ENCODE measurements around the gene CMTM7. TPM values are rescaled to one million over a fixed set of nuclear protein-coding genes. Genes with fewer than 3 reads are reported as not detected.

Gene CMTM7
- total RNA-seq, 2 experiments from 2014 or later = 31.5 to 35.2 TPM

GRCh38 chr3:32450992-32451659 lies 59.5 kb downstream of the CMTM7 start:
- no peak overlapping the region for H3K4me3 ChIP-seq (ENCODE audit: low read length)
- ChIA-PET CTCF (interaction anchor here (1.1 to 1.7 kb wide), 3 partner anchors 12 to 76 kb away, joined by 3 to 8 read pairs (median 3); no protein-coding TSS in a partner anchor), POLR2A (interaction anchor here (0.8 to 1.3 kb wide), 2 partner anchors 13 to 37 kb away, joined by 3 to 4 read pairs; no protein-coding TSS in a partner anchor)
- H3K4me3 Mint-ChIP-seq = no peak overlapping the region
- no peaks in the 10 kb centered on the region for H3K9me3 Mint-ChIP-seq
- peaks cover 58% of the 10 kb centered on the region for H3K4me1 Mint-ChIP-seq (ENCODE audit: low read depth)
- DNase-seq (peak in 1 of 14 experiments; percentile 8), ATAC-seq (ENCODE audit: poor library complexity) (no peak)
- no peaks in the 10 kb centered on the region for H3K27me3 Mint-ChIP-seq
- H3K36me3 Mint-ChIP-seq (ENCODE audit: low read depth) = peaks cover 86% of the 10 kb centered on the region
- peak overlapping the region; percentile 44 for H3K27ac Mint-ChIP-seq
- H3K27ac ChIP-seq (ENCODE audit: low read depth in 1 of 2, low read length in 2 of 2) = no peak overlapping the region
- peaks cover 34% of the 10 kb centered on the region for H3K4me1 ChIP-seq (ENCODE audit: insufficient read depth, low read length)
- no peak for TF ChIP-seq CTCF (IDR thresholded peaks at IDR 0.05)
- H3K9me3 ChIP-seq (ENCODE audit: control insufficient read depth in 1 of 2, insufficient read depth in 1 of 2, low read length in 2 of 2) = no peaks in the 10 kb centered on the region
- peaks cover 60% of the 10 kb centered on the region for H3K36me3 ChIP-seq (ENCODE audit: insufficient read depth, low read length)
- intact Hi-C loops (cut with DNase I, micrococcal nuclease) = no loop called here
- no peaks in the 10 kb centered on the region for H3K27me3 ChIP-seq (ENCODE audit: control insufficient read depth in 1 of 2, insufficient read depth in 2 of 2, low read length in 2 of 2)

- DNase-seq = peak in 1 of 14 experiments; percentile 4
- Mint-ChIP-seq H3K36me3 (ENCODE audit: low read depth) (peaks cover 79% of the 10 kb centered on the region), H3K4me3 (no peak overlapping the region), H3K27me3 (no peaks in the 10 kb centered on the region), H3K27ac (peak overlapping the region; percentile 44), H3K9me3 (no peaks in the 10 kb centered on the region), H3K4me1 (ENCODE audit: low read depth) (peaks cover 58% of the 10 kb centered on the region)
- no peaks in the 10 kb centered on the region for H3K9me3 ChIP-seq (ENCODE audit: control insufficient read depth in 1 of 2, insufficient read depth in 1 of 2, low read length in 2 of 2)
- no peak for ATAC-seq (ENCODE audit: poor library complexity)
- TF ChIP-seq CTCF (IDR thresholded peaks at IDR 0.05) = no peak
- intact Hi-C loops (cut with DNase I, micrococcal nuclease) = no loop called here
- H3K36me3 ChIP-seq (ENCODE audit: insufficient read depth, low read length) = peaks cover 62% of the 10 kb centered on the region
- H3K4me1 ChIP-seq (ENCODE audit: insufficient read depth, low read length) = peaks cover 38% of the 10 kb centered on the region
- CTCF ChIA-PET = no interaction called here
- POLR2A ChIA-PET = interaction anchor here (0.8 to 1.3 kb wide), 2 partner anchors 14 to 37 kb away, joined by 3 to 4 read pairs; no protein-coding TSS in a partner anchor
- no peaks in the 10 kb centered on the region for H3K27me3 ChIP-seq (ENCODE audit: control insufficient read depth in 1 of 2, insufficient read depth in 2 of 2, low read length in 2 of 2)
- no peak overlapping the region for H3K27ac ChIP-seq (ENCODE audit: low read depth in 1 of 2, low read length in 2 of 2)
- no peak overlapping the region for H3K4me3 ChIP-seq (ENCODE audit: low read length)
These were observed 60.4 kb downstream of the CMTM7 start for GRCh38 chr3:32452009-32452408.

- H3K9me3 ChIP-seq (ENCODE audit: control insufficient read depth in 1 of 2, insufficient read depth in 1 of 2, low read length in 2 of 2) = no peaks in the 10 kb centered on the region
- POLR2A ChIA-PET = interaction anchor here (4.9 kb wide), 1 partner anchor 21 kb away, joined by 50 read pairs; no protein-coding TSS in a partner anchor
- Mint-ChIP-seq H3K27ac (peak overlapping the region; percentile 95), H3K27me3 (no peaks in the 10 kb centered on the region), H3K36me3 (ENCODE audit: low read depth) (peaks cover 70% of the 10 kb centered on the region), H3K4me1 (ENCODE audit: low read depth) (peaks cover 58% of the 10 kb centered on the region), H3K4me3 (no peak overlapping the region), H3K9me3 (no peaks in the 10 kb centered on the region)
- H3K36me3 ChIP-seq (ENCODE audit: insufficient read depth, low read length) = peaks cover 62% of the 10 kb centered on the region
- no peak overlapping the region for H3K4me3 ChIP-seq (ENCODE audit: low read length)
- peaks cover 51% of the 10 kb centered on the region for H3K4me1 ChIP-seq (ENCODE audit: insufficient read depth, low read length)
- no peak for TF ChIP-seq CTCF (IDR thresholded peaks at IDR 0.05)
- no peak overlapping the region for H3K27ac ChIP-seq (ENCODE audit: low read depth in 1 of 2, low read length in 2 of 2)
- ATAC-seq (ENCODE audit: poor library complexity) (no peak), DNase-seq (no peak)
- no peaks in the 10 kb centered on the region for H3K27me3 ChIP-seq (ENCODE audit: control insufficient read depth in 1 of 2, insufficient read depth in 2 of 2, low read length in 2 of 2)
- intact Hi-C loops (cut with DNase I, micrococcal nuclease) = no loop called here
- CTCF ChIA-PET = no interaction called here
These were observed 61.7 kb downstream of the CMTM7 start for GRCh38 chr3:32453346-32453745.

Measured in CD4-positive, alpha-beta T cell (primary cell).